Measurements from ENCODE around the gene BSN.
"Not testable (repeated sequence)": the region's sequence is repeated elsewhere in the genome, so short reads cannot be mapped to it uniquely, and the experiment has no call there.

Gene BSN

GRCh38 chr3:49674497-49674983 is 120.3 kb downstream of the BSN start:
- no peak for DNase-seq (ENCODE audit: low spot score)

GRCh38 chr3:49675912-49676311 is 121.6 kb downstream of the BSN start:
- DNase-seq (ENCODE audit: low spot score), result no peak

GRCh38 chr3:49680493-49681231 is 126.4 kb downstream of the BSN start:
- no peak for DNase-seq (ENCODE audit: low spot score)

- DNase-seq (ENCODE audit: low spot score), result no peak
Measured at GRCh38 chr3:49681232-49681522, 126.9 kb downstream of the BSN start.

- no peak for DNase-seq (ENCODE audit: low spot score)
Measured at GRCh38 chr3:49681543-49681942, 127.3 kb downstream of the BSN start.

- no peak for DNase-seq (ENCODE audit: low spot score)
Measured at GRCh38 chr3:49683162-49683561, 128.9 kb downstream of the BSN start.

GRCh38 chr3:49684453-49684852 is 130.2 kb downstream of the BSN start:
- DNase-seq (ENCODE audit: low spot score), result not testable (repeated sequence)

GRCh38 chr3:49685103-49685502 is 130.8 kb downstream of the BSN start:
- not testable (repeated sequence) for DNase-seq (ENCODE audit: low spot score)

- not testable (repeated sequence) for DNase-seq (ENCODE audit: low spot score)
Measured at GRCh38 chr3:49685846-49686245, 131.6 kb downstream of the BSN start.

GRCh38 chr3:49686346-49686745 is 132.1 kb downstream of the BSN start:
- not testable (repeated sequence) for DNase-seq (ENCODE audit: low spot score)

- peak; percentile 32 for DNase-seq (ENCODE audit: low spot score)
Measured at GRCh38 chr3:49686769-49687423, 132.6 kb downstream of the BSN start.

- not testable (repeated sequence) for DNase-seq (ENCODE audit: low spot score)
Measured at GRCh38 chr3:49687424-49687795, 133.1 kb downstream of the BSN start.

- DNase-seq (ENCODE audit: low spot score), result not testable (repeated sequence)
Measured at GRCh38 chr3:49688338-49689045, 134.2 kb downstream of the BSN start.

- DNase-seq (ENCODE audit: low spot score), result peak; percentile 95
Measured at GRCh38 chr3:49689046-49689907, 135.0 kb downstream of the BSN start, which contains the start of the genes MST1 and RNF123. TSS of gene MST1 (minus strand) at chr3:49689474. CDS start at chr3:49688691, 783 bp downstream. TSS of gene RNF123 (plus strand) at chr3:49689557. CDS start at chr3:49691166, 1,609 bp downstream.

- not testable (repeated sequence) for DNase-seq (ENCODE audit: low spot score)
Measured at GRCh38 chr3:49689908-49690624, 135.8 kb downstream of the BSN start.

GRCh38 chr3:49690856-49691255 is 136.6 kb downstream of the BSN start:
- not testable (repeated sequence) for DNase-seq (ENCODE audit: low spot score)

GRCh38 chr3:49691481-49691880 is 137.2 kb downstream of the BSN start:
- not testable (repeated sequence) for DNase-seq (ENCODE audit: low spot score)

GRCh38 chr3:49694409-49695070 is 140.3 kb downstream of the BSN start:
- DNase-seq (ENCODE audit: low spot score), result not testable (repeated sequence)

GRCh38 chr3:49695350-49696015 is 141.2 kb downstream of the BSN start:
- DNase-seq (ENCODE audit: low spot score), result not testable (repeated sequence)

All from GM03348 (cell line).